Suprapubic skin (tissue), 4 donors: Measurements from ENCODE around the gene NFIB.

Experiments used
- EP300 ChIP-seq: sonication (generic); formaldehyde crosslinking; IDR thresholded peaks from one replicate; pipeline ENCODE4 v1.6.1; 2017; ENCODE audit warnings: antibody characterized with exemption
- POLR2A ChIP-seq, 2 donors: fragments of 450-650 bp; IDR thresholded peaks; one replicate each; pipeline ENCODE4 v1.6.1; 2017; ENCODE audit warnings: antibody characterized with exemption in 2 of 2, mild to moderate bottlenecking in 2 of 2, moderate library complexity in 2 of 2
- POLR2AphosphoS5 ChIP-seq, 3 donors: sonication (generic); formaldehyde crosslinking; IDR thresholded peaks; one replicate each; pipeline ENCODE4 v1.6.1; 2017; ENCODE audit warnings: antibody characterized with exemption in 3 of 3
- TF ChIP-seq, protein P1 (sequence below), 2 donors: fragments of 200-600 bp in 1 of 2; fragments of 450-650 bp in 1 of 2; sonication (generic) in 1 of 2; IDR thresholded peaks; one replicate each; pipeline ENCODE4 v1.5.1; 2016 to 2019; ENCODE audit warnings: antibody characterized with exemption in 2 of 2, mild to moderate bottlenecking in 1 of 2, moderate library complexity in 1 of 2

GRCh38 chr9:14346231-14346791 is 32.4 kb upstream of the NFIB start:
- TF ChIP-seq POLR2AphosphoS5 (IDR thresholded peaks at IDR 0.05) (no peak), POLR2A (IDR thresholded peaks at IDR 0.05) (no peak), EP300 (no peak)
- TF ChIP-seq, protein P1, sequence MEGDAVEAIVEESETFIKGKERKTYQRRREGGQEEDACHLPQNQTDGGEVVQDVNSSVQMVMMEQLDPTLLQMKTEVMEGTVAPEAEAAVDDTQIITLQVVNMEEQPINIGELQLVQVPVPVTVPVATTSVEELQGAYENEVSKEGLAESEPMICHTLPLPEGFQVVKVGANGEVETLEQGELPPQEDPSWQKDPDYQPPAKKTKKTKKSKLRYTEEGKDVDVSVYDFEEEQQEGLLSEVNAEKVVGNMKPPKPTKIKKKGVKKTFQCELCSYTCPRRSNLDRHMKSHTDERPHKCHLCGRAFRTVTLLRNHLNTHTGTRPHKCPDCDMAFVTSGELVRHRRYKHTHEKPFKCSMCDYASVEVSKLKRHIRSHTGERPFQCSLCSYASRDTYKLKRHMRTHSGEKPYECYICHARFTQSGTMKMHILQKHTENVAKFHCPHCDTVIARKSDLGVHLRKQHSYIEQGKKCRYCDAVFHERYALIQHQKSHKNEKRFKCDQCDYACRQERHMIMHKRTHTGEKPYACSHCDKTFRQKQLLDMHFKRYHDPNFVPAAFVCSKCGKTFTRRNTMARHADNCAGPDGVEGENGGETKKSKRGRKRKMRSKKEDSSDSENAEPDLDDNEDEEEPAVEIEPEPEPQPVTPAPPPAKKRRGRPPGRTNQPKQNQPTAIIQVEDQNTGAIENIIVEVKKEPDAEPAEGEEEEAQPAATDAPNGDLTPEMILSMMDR (IDR thresholded peaks at IDR 0.05) = no peak
